ENCODE data around the gene RBMS3.

DNA sequence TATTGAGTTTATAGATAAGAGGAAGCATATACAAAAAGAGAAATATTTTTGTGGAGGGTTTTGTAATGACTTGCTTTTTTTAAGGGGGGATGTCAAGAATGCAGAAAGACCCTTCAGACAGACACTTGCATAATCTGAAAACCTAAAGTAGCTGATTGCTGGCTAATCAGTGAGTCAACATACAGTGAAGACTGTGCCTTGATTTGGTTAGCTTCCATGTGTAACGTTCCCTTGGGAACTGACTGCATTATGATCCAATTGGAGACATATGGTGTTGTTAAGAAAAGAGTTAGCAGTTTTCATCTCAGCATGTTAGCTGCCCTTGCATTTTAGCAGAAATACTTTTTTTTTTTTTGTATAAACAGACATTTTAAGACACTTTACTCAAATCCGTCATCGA lies 483.2 kb downstream of the RBMS3 start:
- TF ChIP-seq, protein P1, sequence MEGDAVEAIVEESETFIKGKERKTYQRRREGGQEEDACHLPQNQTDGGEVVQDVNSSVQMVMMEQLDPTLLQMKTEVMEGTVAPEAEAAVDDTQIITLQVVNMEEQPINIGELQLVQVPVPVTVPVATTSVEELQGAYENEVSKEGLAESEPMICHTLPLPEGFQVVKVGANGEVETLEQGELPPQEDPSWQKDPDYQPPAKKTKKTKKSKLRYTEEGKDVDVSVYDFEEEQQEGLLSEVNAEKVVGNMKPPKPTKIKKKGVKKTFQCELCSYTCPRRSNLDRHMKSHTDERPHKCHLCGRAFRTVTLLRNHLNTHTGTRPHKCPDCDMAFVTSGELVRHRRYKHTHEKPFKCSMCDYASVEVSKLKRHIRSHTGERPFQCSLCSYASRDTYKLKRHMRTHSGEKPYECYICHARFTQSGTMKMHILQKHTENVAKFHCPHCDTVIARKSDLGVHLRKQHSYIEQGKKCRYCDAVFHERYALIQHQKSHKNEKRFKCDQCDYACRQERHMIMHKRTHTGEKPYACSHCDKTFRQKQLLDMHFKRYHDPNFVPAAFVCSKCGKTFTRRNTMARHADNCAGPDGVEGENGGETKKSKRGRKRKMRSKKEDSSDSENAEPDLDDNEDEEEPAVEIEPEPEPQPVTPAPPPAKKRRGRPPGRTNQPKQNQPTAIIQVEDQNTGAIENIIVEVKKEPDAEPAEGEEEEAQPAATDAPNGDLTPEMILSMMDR (IDR thresholded peaks at IDR 0.05; ENCODE audit: insufficient read depth, low read depth, low read length): no peak
- no peak for TF ChIP-seq EZH2 (IDR thresholded peaks at IDR 0.05; ENCODE audit: insufficient read depth, low read length)
